Measurements from ENCODE around the gene ZC3H12A.

- TF ChIP-seq CTCF (IDR thresholded peaks at IDR 0.05) (no peak), EZH2 (IDR thresholded peaks at IDR 0.05; ENCODE audit: borderline replicate concordance, insufficient read depth, low read depth, low read length, poor library complexity, severe bottlenecking) (no peak)
Measured at GRCh38 chr1:37442139-37442538, 32.2 kb upstream of the ZC3H12A start.
